Fibroblast of villous mesenchyme (primary cell): ENCODE data around the gene RNF138. TPM values are rescaled to one million over a fixed set of nuclear protein-coding genes. Genes with fewer than 3 reads are reported as not detected.

Experiments
- DNase-seq: peaks from one replicate; pipeline ENCODE4 v3.0.0-alpha.2; 2010; ENCODE audit warnings: low read depth
- H3K4me3 ChIP-seq: 2 replicates; pipeline ENCODE4 v1.5.1; 2011; ENCODE audit warnings: low read depth, mild to moderate bottlenecking, low read length
- CTCF ChIP-seq: IDR thresholded peaks from 2 replicates; pipeline ENCODE4 v1.5.1; 2012; ENCODE audit warnings: low read depth, mild to moderate bottlenecking, low read length; ENCODE audit not compliant: insufficient read depth
- total RNA-seq: library from RNA; depleted of rRNA; stranded (reverse); fragments of >200 nt; gene quantifications from 2 replicates; pipeline ENCODE4 v1.2.3, GENCODE V29; 2012

Gene RNF138
- total RNA-seq, 1 donor = 35.4 TPM

- no peak overlapping the region for H3K4me3 ChIP-seq
- TF ChIP-seq CTCF = no peak
- DNase-seq = no peak
Measured at GRCh38 chr18:32122039-32122438, 30.4 kb downstream of the RNF138 start.

GRCh38 chr18:32126538-32126937 lies 34.9 kb downstream of the RNF138 start:
- DNase-seq = no peak
- H3K4me3 ChIP-seq = no peak overlapping the region
- no peak for TF ChIP-seq CTCF

- no peak for TF ChIP-seq CTCF
- DNase-seq = no peak
- H3K4me3 ChIP-seq = no peak overlapping the region
Measured at GRCh38 chr18:32135625-32136024, 44.0 kb downstream of the RNF138 start.

GRCh38 chr18:32138332-32138982 lies 46.8 kb downstream of the RNF138 start:
- H3K4me3 ChIP-seq = no peak overlapping the region
- TF ChIP-seq CTCF = no peak
- DNase-seq = no peak

GRCh38 chr18:32139835-32140283 lies 48.2 kb downstream of the RNF138 start:
- no peak for DNase-seq
- TF ChIP-seq CTCF = no peak
- no peak overlapping the region for H3K4me3 ChIP-seq

GRCh38 chr18:32148185-32148870 lies 56.7 kb downstream of the RNF138 start:
- no peak for DNase-seq
- no peak overlapping the region for H3K4me3 ChIP-seq
- TF ChIP-seq CTCF = no peak
